Kidney epithelial cell (primary cell): ENCODE results near the gene WNT7A. TPM values are rescaled to one million over a fixed set of nuclear protein-coding genes. Genes with fewer than 3 reads are reported as not detected.

ENCODE experiments used
- DNase-seq: peaks from one replicate; pipeline ENCODE4 v3.0.0-alpha.2; 2010; ENCODE audit warnings: low read depth
- H3K27me3 ChIP-seq: 2 replicates; pipeline ENCODE4 v1.6.0; 2011; ENCODE audit warnings: low read length; ENCODE audit not compliant: control insufficient read depth, insufficient read depth
- H3K36me3 ChIP-seq: 2 replicates; pipeline ENCODE4 v1.5.1; 2011; ENCODE audit warnings: low read length; ENCODE audit not compliant: control insufficient read depth, insufficient read depth
- H3K4me3 ChIP-seq: 2 replicates; pipeline ENCODE4 v1.5.1; 2011; ENCODE audit warnings: low read depth, mild to moderate bottlenecking, control low read depth, low read length
- total RNA-seq: library from RNA; depleted of rRNA; stranded (reverse); fragments of >200 nt; gene quantifications from 2 replicates; pipeline ENCODE4 v1.2.3, GENCODE V29; 2015
- TF ChIP-seq, protein P1 (sequence below): IDR thresholded peaks from 2 replicates; pipeline ENCODE4 v1.5.1; 2011; ENCODE audit warnings: mild to moderate bottlenecking, moderate library complexity, low read length, control low read depth, inconsistent platforms; ENCODE audit not compliant: insufficient read depth, poor library complexity, severe bottlenecking

WNT7A gene
- total RNA-seq, 1 donor from 2014 or later: 14.4 TPM

GRCh38 chr3:13834258-13835035 is 45.4 kb downstream of the WNT7A start:
- Histone ChIP-seq H3K27me3 (no peaks in the 10 kb centered on the region), H3K36me3 (no peaks in the 10 kb centered on the region), H3K4me3 (no peak overlapping the region)
- TF ChIP-seq, protein P1, sequence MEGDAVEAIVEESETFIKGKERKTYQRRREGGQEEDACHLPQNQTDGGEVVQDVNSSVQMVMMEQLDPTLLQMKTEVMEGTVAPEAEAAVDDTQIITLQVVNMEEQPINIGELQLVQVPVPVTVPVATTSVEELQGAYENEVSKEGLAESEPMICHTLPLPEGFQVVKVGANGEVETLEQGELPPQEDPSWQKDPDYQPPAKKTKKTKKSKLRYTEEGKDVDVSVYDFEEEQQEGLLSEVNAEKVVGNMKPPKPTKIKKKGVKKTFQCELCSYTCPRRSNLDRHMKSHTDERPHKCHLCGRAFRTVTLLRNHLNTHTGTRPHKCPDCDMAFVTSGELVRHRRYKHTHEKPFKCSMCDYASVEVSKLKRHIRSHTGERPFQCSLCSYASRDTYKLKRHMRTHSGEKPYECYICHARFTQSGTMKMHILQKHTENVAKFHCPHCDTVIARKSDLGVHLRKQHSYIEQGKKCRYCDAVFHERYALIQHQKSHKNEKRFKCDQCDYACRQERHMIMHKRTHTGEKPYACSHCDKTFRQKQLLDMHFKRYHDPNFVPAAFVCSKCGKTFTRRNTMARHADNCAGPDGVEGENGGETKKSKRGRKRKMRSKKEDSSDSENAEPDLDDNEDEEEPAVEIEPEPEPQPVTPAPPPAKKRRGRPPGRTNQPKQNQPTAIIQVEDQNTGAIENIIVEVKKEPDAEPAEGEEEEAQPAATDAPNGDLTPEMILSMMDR: no peak
- DNase-seq: no peak

DNA sequence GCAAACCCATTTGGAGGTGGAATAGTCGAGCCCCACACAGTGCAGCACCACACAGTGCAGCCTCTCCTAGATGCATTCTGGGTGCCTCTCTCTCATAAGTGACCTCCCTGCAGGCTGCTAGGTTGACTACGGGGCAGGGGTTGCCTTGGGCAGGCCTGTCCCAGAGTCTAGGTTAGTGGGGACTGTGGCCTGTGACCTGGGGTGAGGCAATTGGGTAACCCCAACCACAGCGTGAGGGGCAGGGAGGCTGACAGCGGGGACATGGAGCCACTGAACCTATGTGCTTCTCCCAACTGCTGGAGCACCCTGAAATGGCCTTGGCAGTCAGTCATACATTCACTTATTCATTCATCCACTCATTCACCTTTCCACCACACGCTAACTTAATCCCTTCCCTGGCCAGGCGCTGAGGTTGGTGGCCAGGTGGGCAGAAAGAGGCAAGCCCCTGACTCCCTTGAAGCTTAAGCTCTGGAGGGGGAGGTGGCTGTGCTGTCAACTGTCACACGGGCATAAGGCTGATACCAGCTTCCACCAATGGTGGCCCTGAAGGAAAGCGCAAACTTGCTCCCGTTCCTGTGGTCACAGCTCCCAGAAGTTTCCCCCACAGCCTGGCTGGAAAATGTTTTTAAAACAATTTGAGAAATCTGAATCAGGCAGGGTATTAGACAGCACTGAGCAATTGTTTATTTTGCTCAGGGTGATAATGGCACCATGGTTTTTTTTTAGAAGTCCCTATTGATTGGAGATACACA is 46.2 kb downstream of the WNT7A start:
- H3K27me3 ChIP-seq: no peaks in the 10 kb centered on the region
- no peak for DNase-seq
- peaks cover 1% of the 10 kb centered on the region for H3K36me3 ChIP-seq
- H3K4me3 ChIP-seq: no peak overlapping the region
- TF ChIP-seq, protein P1: no peak

DNA sequence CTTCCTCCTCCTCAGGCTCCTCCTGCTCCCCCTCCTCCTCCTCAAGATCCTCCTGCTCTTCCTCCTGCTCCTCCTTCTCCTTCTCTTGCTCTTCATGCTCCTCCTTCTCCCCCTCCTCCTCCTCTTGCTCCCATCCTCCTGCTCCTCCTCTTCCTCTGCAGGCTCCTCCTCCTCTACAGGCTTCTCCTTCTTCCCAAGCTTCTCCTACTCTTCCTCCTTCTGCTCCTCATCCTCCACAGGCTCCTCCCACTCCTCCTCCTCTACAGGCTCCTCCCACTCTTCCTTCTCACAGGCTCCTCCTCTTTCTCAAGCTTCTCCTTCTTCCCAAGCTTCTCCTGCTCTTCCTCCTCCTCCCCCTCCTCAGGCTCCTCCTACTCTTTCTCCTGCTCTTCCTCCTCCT is 47.7 kb downstream of the WNT7A start:
- peaks cover 1% of the 10 kb centered on the region for H3K36me3 ChIP-seq
- TF ChIP-seq, protein P1: no peak
- no peaks in the 10 kb centered on the region for H3K27me3 ChIP-seq
- no peak for DNase-seq
- no peak overlapping the region for H3K4me3 ChIP-seq

- no peak for DNase-seq
- Histone ChIP-seq H3K27me3 (no peaks in the 10 kb centered on the region), H3K4me3 (no peak overlapping the region), H3K36me3 (peaks cover 1% of the 10 kb centered on the region)
- TF ChIP-seq, protein P1: no peak
These were observed 48.4 kb downstream of the WNT7A start for GRCh38 chr3:13831386-13831996.

GRCh38 chr3:13829311-13829710 is 50.6 kb downstream of the WNT7A start:
- TF ChIP-seq, protein P1: no peak
- H3K4me3 ChIP-seq: no peak overlapping the region
- DNase-seq: no peak
- H3K27me3 ChIP-seq: no peaks in the 10 kb centered on the region
- peaks cover 1% of the 10 kb centered on the region for H3K36me3 ChIP-seq
